HCT116 (cell line): ENCODE measurements around the gene ZNHIT2. TPM values are rescaled to one million over a fixed set of nuclear protein-coding genes. Genes with fewer than 3 reads are reported as not detected.
A peak's percentile ranks its signal among the peaks of the same experiment; 100 is the strongest.

Experiments used
- ATAC-seq: fragments of 200-7000 bp; cut with Tn5 transposase; 2 replicates; pipeline ENCODE4 v1.9.1; 2020; ENCODE audit warnings: mild to moderate bottlenecking, moderate library complexity
- BruUV-seq: library from RNA; stranded (reverse); fragments of 400-500 nt; replicated peaks from 2 replicates; lab custom pipeline; 2021; lab: Mats Ljungman, UMichigan
- CTCF ChIA-PET: fragments of 300-600 bp; sonication (Branson Sonifier 250); formaldehyde crosslinking; loops from one replicate; lab custom pipeline; 2021; ENCODE audit warnings: antibody characterized with exemption; lab: Charles Lee
- POLR2A ChIA-PET: fragments of 300-600, 350-600 bp; sonication (Branson Sonifier 250); formaldehyde crosslinking; loops from one replicate; lab custom pipeline; 2021; ENCODE audit warnings: antibody characterized with exemption; lab: Charles Lee
- RAD21 ChIA-PET, 2 experiments: fragments of 300-600 bp; sonication (Branson Sonifier 250); formaldehyde crosslinking; loops; one replicate each; lab custom pipeline; 2023; ENCODE audit warnings: low total read pairs in 2 of 2; ENCODE audit not compliant: uncharacterized antibody in 2 of 2, unreplicated experiment in 2 of 2, low non-redundant PET in 1 of 2; lab: Charles Lee
- DNase-seq: peaks from one replicate; pipeline ENCODE4 v3.0.0-alpha.2; 2010; ENCODE audit warnings: low read depth, low spot score
- H2AFZ ChIP-seq: fragments of 200-600 bp; shearing (Covaris generic), sonication (generic); 2 replicates; pipeline ENCODE4 v1.6.1; 2017; ENCODE audit warnings: low read depth, mixed run types, mixed read lengths, antibody characterized with exemption, low read length; ENCODE audit not compliant: poor library complexity, severe bottlenecking
- H3K27ac ChIP-seq: 2 replicates; pipeline ENCODE4 v1.5.1; 2012; ENCODE audit warnings: low read depth, low read length
- H3K27me3 ChIP-seq: fragments of 200-600 bp; sonication (generic); 2 replicates; pipeline ENCODE4 v1.6.1; 2016; ENCODE audit warnings: mixed run types, low read length, mixed read lengths; ENCODE audit not compliant: insufficient read depth
- H3K36me3 ChIP-seq, 2 experiments: fragments of 200-500 bp in 1 of 2; fragments of 200-600 bp in 1 of 2; sonication (Bioruptor generic) in 1 of 2; sonication (generic) in 1 of 2; 2 replicates each; pipeline versions ENCODE4 v1.5.1 to v1.6.1; 2014 to 2016; ENCODE audit warnings: low read length in 2 of 2, inconsistent platforms in 1 of 2, mixed read lengths in 1 of 2, mixed run types in 1 of 2; ENCODE audit not compliant: insufficient read depth in 2 of 2, control insufficient read depth in 1 of 2
- H3K4me1 ChIP-seq, 2 experiments: fragments of 200-600 bp in 1 of 2; sonication (generic) in 1 of 2; 2 replicates each; pipeline versions ENCODE4 v1.5.1 to v1.6.1; 2012 to 2017; ENCODE audit warnings: low read length in 2 of 2, inconsistent platforms in 1 of 2, mild to moderate bottlenecking in 1 of 2, mixed read lengths in 1 of 2, mixed run types in 1 of 2, moderate library complexity in 1 of 2; ENCODE audit not compliant: insufficient read depth in 2 of 2, control insufficient read depth in 1 of 2
- H3K4me2 ChIP-seq: fragments of 200-600 bp; sonication (generic); 2 replicates; pipeline ENCODE4 v1.6.1; 2017; ENCODE audit warnings: mixed run types, low read length, mixed read lengths
- H3K4me3 ChIP-seq, 2 experiments: fragments of 200-600 bp in 1 of 2; sonication (generic) in 1 of 2; replicated peaks in 1 of 2; 2 replicates each; pipeline ENCODE4 v1.5.1; 2011 to 2016; ENCODE audit warnings: low read length in 2 of 2, control low read depth in 1 of 2, low read depth in 1 of 2, mild to moderate bottlenecking in 1 of 2, mixed read lengths in 1 of 2, mixed run types in 1 of 2
- H3K79me2 ChIP-seq: fragments of 200-600 bp; sonication (generic); 2 replicates; pipeline ENCODE4 v1.6.1; 2017; ENCODE audit warnings: mild to moderate bottlenecking, mixed run types, low read length, moderate library complexity, mixed read lengths; ENCODE audit not compliant: insufficient read depth
- H3K9ac ChIP-seq: fragments of 200-600 bp; sonication (generic); 2 replicates; pipeline ENCODE4 v1.6.1; 2016; ENCODE audit warnings: low read length, mixed read lengths
- H3K9me2 ChIP-seq: fragments of 200-600 bp; sonication (generic), shearing (Covaris generic); 2 replicates; pipeline ENCODE4 v1.6.1; 2017; ENCODE audit warnings: mixed run types, mild to moderate bottlenecking, moderate library complexity; ENCODE audit not compliant: insufficient read depth
- H3K9me3 ChIP-seq, 2 experiments: fragments of 200-500 bp in 1 of 2; fragments of 200-600 bp in 1 of 2; sonication (Bioruptor generic) in 1 of 2; sonication (generic) in 1 of 2; 2 replicates each; pipeline ENCODE4 v1.6.1; 2014 to 2017; ENCODE audit warnings: low read length in 2 of 2, mixed read lengths in 2 of 2, inconsistent platforms in 1 of 2, low read depth in 1 of 2, mild to moderate bottlenecking in 1 of 2, mixed run types in 1 of 2, moderate library complexity in 1 of 2; ENCODE audit not compliant: control insufficient read depth in 1 of 2, insufficient read depth in 1 of 2
- H4K20me1 ChIP-seq: fragments of 200-600 bp; sonication (generic), shearing (Covaris generic); 2 replicates; pipeline ENCODE4 v1.6.1; 2017; ENCODE audit warnings: mixed run types, mild to moderate bottlenecking, moderate library complexity; ENCODE audit not compliant: insufficient read depth
- CBX3 ChIP-seq: IDR thresholded peaks from 2 replicates; pipeline ENCODE4 v1.6.1; 2012; ENCODE audit warnings: low read depth
- EZH2 ChIP-seq: fragments of 200-600 bp; sonication (generic); IDR thresholded peaks from 2 replicates; pipeline ENCODE4 v1.6.1; 2017; ENCODE audit warnings: antibody characterized with exemption, mixed run types
- EZH2phosphoT487 ChIP-seq: fragments of 200-600 bp; IDR thresholded peaks from 2 replicates; pipeline ENCODE4 v1.6.1; 2018; ENCODE audit warnings: antibody characterized with exemption, borderline replicate concordance
- POLR2AphosphoS5 ChIP-seq: IDR thresholded peaks from 2 replicates; pipeline ENCODE4 v1.6.1; 2011; ENCODE audit warnings: mild to moderate bottlenecking, low read depth, low read length, moderate library complexity
- RAD21 ChIP-seq: IDR thresholded peaks from 2 replicates; pipeline ENCODE4 v1.6.1; 2012; ENCODE audit warnings: low read depth, mild to moderate bottlenecking
- SRF ChIP-seq: IDR thresholded peaks from 2 replicates; pipeline ENCODE4 v1.6.1; 2012; ENCODE audit warnings: low read depth
- TCF7L2 ChIP-seq: IDR thresholded peaks from 2 replicates; pipeline ENCODE4 v1.7.0; 2011; ENCODE audit warnings: borderline replicate concordance, inconsistent platforms; ENCODE audit not compliant: insufficient read depth, insufficient read length; ENCODE audit errors: extremely low read depth
- YY1 ChIP-seq: IDR thresholded peaks from 2 replicates; pipeline ENCODE4 v1.6.1; 2011; ENCODE audit warnings: low read length, low read depth, moderate library complexity, mild to moderate bottlenecking; ENCODE audit not compliant: insufficient replicate concordance; ENCODE audit errors: extremely low read depth
- ZNF274 ChIP-seq: fragments of 200-500 bp; sonication (Bioruptor generic); IDR thresholded peaks from 2 replicates; pipeline ENCODE4 v1.6.1; 2014; ENCODE audit warnings: mild to moderate bottlenecking, low read depth, low read length, inconsistent platforms
- intact Hi-C: fragments of 100-400 bp; cut with micrococcal nuclease; formaldehyde crosslinking; loops from 2 replicates; pipeline ENCODE4 v1.10.0; 2022
- total RNA-seq: library from RNA; stranded (reverse); gene quantifications from one replicate; pipeline ENCODE4 v1.2.1, GENCODE V29; 2021; ENCODE audit not compliant: unreplicated experiment
- TF ChIP-seq, protein P1 (sequence below), 3 experiments: fragments of 200-600 bp in 1 of 3; sonication (generic) in 1 of 3; IDR thresholded peaks in 2 of 3; conservative IDR thresholded peaks in 1 of 3; 2 replicates each; pipeline ENCODE4 v1.5.1; 2012 to 2017; ENCODE audit warnings: low read depth in 2 of 3, low read length in 2 of 3, antibody characterized with exemption in 1 of 3, borderline replicate concordance in 1 of 3, control low read depth in 1 of 3, mild to moderate bottlenecking in 1 of 3, mixed read lengths in 1 of 3, mixed run types in 1 of 3, moderate library complexity in 1 of 3; ENCODE audit not compliant: insufficient read depth in 1 of 3

Gene ZNHIT2
- total RNA-seq, 1 experiment from 2014 or later: 18.8 TPM

DNA sequence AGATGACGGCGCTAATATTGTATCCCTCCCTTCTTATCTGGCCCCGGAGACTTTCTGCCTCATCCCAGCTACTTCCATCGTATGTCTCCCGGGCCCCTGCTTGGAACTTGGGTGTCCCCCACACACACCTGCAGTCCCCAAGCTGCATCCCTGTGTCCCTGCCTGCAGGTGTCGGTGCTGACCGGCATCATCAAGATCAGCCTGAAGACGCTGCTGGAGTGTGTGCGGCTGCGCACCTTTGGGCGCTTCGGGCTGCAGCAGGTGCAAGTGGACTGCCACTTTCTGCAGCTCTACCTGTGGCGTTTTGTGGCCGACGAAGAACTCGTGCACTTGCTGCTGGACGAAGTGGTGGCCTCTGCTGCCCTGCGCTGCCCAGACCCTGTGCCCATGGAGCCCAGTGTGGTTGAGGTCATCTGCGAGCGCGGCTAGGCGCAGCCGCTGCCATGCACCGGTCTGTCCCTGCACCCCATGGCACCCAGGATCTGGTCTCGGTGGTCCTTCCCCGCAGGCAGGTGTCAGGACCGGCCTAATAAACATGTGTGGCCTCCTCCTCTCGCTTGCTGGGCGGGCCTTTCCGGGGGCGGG, 6.2 kb downstream of the ZNHIT2 start:
- RAD21 ChIA-PET: interaction anchor here (0.7 to 0.9 kb wide), 2 partner anchors 11 to 205 kb away, joined by 3 to 5 read pairs; partner anchors contain the start of gene MRPL49 (in 1 of the 2)
- BruUV-seq: no TSS peak
- Histone ChIP-seq H3K27me3 (no peaks in the 10 kb centered on the region), H3K27ac (peak overlapping the region; percentile 82; the same call in 1 of the 2 replicates), H3K4me3 (peak overlapping the region in 1 of 2 experiments; percentile 66; a peak in 2 of 4 replicates), H3K36me3 (0 out of 4 replicates have a peak, but pooled peaks cover 0 to 10% of the 10 kb centered on the region in 2 experiments), H4K20me1 (no peaks in the 10 kb centered on the region), H3K4me1 (peaks cover 20 to 43% of the 10 kb centered on the region in 2 experiments), H3K9me2 (no peaks in the 10 kb centered on the region), H2AFZ (no peak overlapping the region), H3K79me2 (peaks cover 9% of the 10 kb centered on the region), H3K9me3 (no peaks in the 10 kb centered on the region), H3K9ac (no peak overlapping the region), H3K4me2 (peak overlapping the region; percentile 92)
- POLR2A ChIA-PET: interaction anchor here (0.6 to 3.7 kb wide), 15 partner anchors 8 to 396 kb away, joined by 3 to 21 read pairs (median 5); partner anchors contain the start of genes ARL2, CAPN1, FAU and MRPL49
- CTCF ChIA-PET: interaction anchor here (0.6 to 3.2 kb wide), 20 partner anchors 9 to 332 kb away, joined by 3 to 20 read pairs (median 5); partner anchors contain the start of genes CAPN1, CDC42BPG, FAU and MRPL49
- DNase-seq (no peak), ATAC-seq (no peak)
- no peak for TF ChIP-seq EZH2
- no peak for TF ChIP-seq TCF7L2
- intact Hi-C loops: loop anchor here (2.0 to 10.0 kb wide), 3 partner anchors 71 to 264 kb away; partner anchors contain the start of genes ATG2A and CAPN1

DNA sequence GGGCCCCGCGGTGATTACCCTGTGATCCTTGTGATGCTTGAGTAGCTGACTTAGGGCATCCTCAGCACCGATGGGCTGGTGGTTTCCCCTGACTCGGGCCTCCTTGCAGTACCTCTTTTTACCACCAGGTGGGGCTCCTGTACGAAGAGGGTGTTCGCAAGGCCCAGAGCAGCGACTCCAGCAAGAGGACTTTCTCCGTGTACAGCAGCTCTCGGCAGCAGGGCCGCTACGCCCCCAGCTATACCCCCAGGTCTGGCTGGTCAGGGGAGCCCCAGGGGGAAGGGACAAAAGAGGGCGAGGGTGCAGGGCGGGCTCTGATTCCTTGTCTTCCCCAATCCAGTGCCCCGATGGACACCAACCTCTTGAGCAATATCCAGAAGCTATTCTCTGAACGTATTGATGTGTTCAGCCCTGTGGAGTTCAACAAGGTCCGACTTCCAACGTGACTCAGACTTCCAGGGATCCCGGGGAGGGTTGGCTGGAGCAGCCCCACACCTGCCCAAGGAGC, 7.1 kb downstream of the ZNHIT2 start:
- Histone ChIP-seq H3K4me3 (no peak overlapping the region), H3K4me2 (peak overlapping the region; percentile 92), H3K27me3 (no peaks in the 10 kb centered on the region), H3K9me2 (no peaks in the 10 kb centered on the region), H4K20me1 (no peaks in the 10 kb centered on the region), H3K79me2 (0 out of 2 replicates have a peak, but pooled peaks cover under 1% of the 10 kb centered on the region), H2AFZ (no peak overlapping the region), H3K4me1 (peaks cover 15 to 35% of the 10 kb centered on the region in 2 experiments), H3K9me3 (no peaks in the 10 kb centered on the region), H3K9ac (peak overlapping the region; percentile 35; the same call in 1 of the 2 replicates), H3K36me3 (0 out of 4 replicates have a peak, but pooled peaks cover 0 to 4% of the 10 kb centered on the region in 2 experiments), H3K27ac (peak overlapping the region; percentile 82)
- CTCF ChIA-PET: interaction anchor here (0.8 to 3.2 kb wide), 15 partner anchors 12 to 266 kb away, joined by 3 to 20 read pairs (median 4); partner anchors contain the start of genes CAPN1, CDC42BPG, FAU and MRPL49
- no peak for TF ChIP-seq SRF
- no peak for TF ChIP-seq ZNF274
- TF ChIP-seq RAD21: no peak
- TF ChIP-seq CBX3: no peak
- peak; percentile 25 for TF ChIP-seq YY1
- TF ChIP-seq, protein P1, sequence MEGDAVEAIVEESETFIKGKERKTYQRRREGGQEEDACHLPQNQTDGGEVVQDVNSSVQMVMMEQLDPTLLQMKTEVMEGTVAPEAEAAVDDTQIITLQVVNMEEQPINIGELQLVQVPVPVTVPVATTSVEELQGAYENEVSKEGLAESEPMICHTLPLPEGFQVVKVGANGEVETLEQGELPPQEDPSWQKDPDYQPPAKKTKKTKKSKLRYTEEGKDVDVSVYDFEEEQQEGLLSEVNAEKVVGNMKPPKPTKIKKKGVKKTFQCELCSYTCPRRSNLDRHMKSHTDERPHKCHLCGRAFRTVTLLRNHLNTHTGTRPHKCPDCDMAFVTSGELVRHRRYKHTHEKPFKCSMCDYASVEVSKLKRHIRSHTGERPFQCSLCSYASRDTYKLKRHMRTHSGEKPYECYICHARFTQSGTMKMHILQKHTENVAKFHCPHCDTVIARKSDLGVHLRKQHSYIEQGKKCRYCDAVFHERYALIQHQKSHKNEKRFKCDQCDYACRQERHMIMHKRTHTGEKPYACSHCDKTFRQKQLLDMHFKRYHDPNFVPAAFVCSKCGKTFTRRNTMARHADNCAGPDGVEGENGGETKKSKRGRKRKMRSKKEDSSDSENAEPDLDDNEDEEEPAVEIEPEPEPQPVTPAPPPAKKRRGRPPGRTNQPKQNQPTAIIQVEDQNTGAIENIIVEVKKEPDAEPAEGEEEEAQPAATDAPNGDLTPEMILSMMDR (IDR thresholded peaks at IDR 0.05 in 2 of 3, conservative IDR thresholded peaks at IDR 0.05 in 1 of 3; ENCODE audit: borderline replicate concordance in 1 of 3, insufficient read depth in 1 of 3, low read depth in 2 of 3, low read length in 2 of 3): peak in 2 of 3 experiments; percentile 94 to 97; a peak in 4 of 6 replicates
- no peak for TF ChIP-seq EZH2phosphoT487
- TF ChIP-seq POLR2AphosphoS5: no peak; the same call in 1 of the 2 replicates
- no TSS peak for BruUV-seq
- intact Hi-C loops: loop anchor here (1.0 to 10.0 kb wide), 4 partner anchors 72 to 264 kb away; partner anchors contain the start of genes ATG2A and CAPN1
- no peak for DNase-seq
- RAD21 ChIA-PET: no interaction called here
- ATAC-seq: peak; percentile 44
- POLR2A ChIA-PET: interaction anchor here (1.9 to 3.7 kb wide), 2 partner anchors 12 to 13 kb away, joined by 20 to 21 read pairs; partner anchors contain the start of genes FAU, MRPL49 and VPS51
